Mesothelial cell of epicardium (in vitro differentiated cells): ENCODE data around the gene TMEM225B. TPM values are rescaled to one million over a fixed set of nuclear protein-coding genes. Genes with fewer than 3 reads are reported as not detected.

Source experiments
- DNase-seq, 2 experiments: peaks; one replicate each; pipeline ENCODE4 v3.0.0; 2021; ENCODE audit warnings: low spot score in 2 of 2; ENCODE audit not compliant: unreplicated experiment in 2 of 2
- H3K27ac Mint-ChIP-seq: 2 replicates; pipeline ENCODE4 v1.8.0; 2021; ENCODE audit warnings: mixed read lengths
- H3K27me3 Mint-ChIP-seq: 2 replicates; pipeline ENCODE4 v1.8.0; 2021; ENCODE audit warnings: low read depth, mixed read lengths
- H3K36me3 Mint-ChIP-seq: 2 replicates; pipeline ENCODE4 v1.8.0; 2021; ENCODE audit warnings: mixed read lengths
- H3K4me1 Mint-ChIP-seq: 2 replicates; pipeline ENCODE4 v1.8.0; 2021; ENCODE audit warnings: mixed read lengths
- H3K4me3 Mint-ChIP-seq: 2 replicates; pipeline ENCODE4 v1.8.0; 2021; ENCODE audit warnings: mild to moderate bottlenecking, moderate library complexity, mixed read lengths
- H3K9me3 Mint-ChIP-seq: 2 replicates; pipeline ENCODE4 v1.8.0; 2021; ENCODE audit warnings: mixed read lengths
- total RNA-seq: library from RNA; stranded (reverse); gene quantifications from 3 replicates; pipeline ENCODE4 v1.2.1, GENCODE V29; 2021
- TF ChIP-seq, protein P1 (sequence below): fragments of 200-600 bp; sonication (generic); IDR thresholded peaks from one replicate; pipeline ENCODE4 v1.5.0; 2021; ENCODE audit warnings: antibody characterized with exemption; ENCODE audit not compliant: unreplicated experiment

The TMEM225B gene
- total RNA-seq, 1 donor from 2014 or later: 2.5 TPM

DNA sequence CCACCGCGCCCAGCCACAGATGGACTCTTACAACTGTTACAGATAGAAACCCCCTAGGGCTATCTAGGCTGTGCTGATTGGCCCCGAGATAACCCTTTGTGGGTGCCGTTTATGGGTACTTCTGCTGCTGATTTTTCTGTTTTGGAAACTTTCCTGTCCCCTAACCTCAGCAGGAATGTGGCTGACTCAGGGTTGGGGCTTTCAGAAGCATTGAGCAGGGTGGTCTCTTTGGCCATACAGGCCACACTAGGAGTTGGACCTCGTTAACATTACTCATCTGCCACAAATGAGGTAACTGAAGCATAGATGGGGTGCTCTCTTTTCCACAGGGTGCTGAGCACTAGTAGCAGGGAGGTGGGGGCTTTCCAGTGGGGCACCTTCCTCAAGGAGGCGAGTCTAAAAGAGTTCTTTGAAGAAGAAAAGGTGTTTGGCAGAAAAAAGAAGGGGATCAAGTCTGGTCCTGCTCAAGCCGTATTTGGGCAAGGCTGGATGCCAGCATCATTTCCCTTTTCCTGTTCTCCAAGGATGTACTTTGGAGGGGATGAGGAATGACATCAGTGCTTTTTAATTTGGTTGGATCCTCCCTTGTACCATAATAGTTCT lies 25.1 kb downstream of the TMEM225B start:
- DNase-seq: no peak
- Mint-ChIP-seq H3K4me3 (no peak overlapping the region), H3K27me3 (no peaks in the 10 kb centered on the region), H3K27ac (no peak overlapping the region), H3K4me1 (peaks cover 8% of the 10 kb centered on the region), H3K9me3 (no peaks in the 10 kb centered on the region), H3K36me3 (peaks cover 56% of the 10 kb centered on the region)
- TF ChIP-seq, protein P1, sequence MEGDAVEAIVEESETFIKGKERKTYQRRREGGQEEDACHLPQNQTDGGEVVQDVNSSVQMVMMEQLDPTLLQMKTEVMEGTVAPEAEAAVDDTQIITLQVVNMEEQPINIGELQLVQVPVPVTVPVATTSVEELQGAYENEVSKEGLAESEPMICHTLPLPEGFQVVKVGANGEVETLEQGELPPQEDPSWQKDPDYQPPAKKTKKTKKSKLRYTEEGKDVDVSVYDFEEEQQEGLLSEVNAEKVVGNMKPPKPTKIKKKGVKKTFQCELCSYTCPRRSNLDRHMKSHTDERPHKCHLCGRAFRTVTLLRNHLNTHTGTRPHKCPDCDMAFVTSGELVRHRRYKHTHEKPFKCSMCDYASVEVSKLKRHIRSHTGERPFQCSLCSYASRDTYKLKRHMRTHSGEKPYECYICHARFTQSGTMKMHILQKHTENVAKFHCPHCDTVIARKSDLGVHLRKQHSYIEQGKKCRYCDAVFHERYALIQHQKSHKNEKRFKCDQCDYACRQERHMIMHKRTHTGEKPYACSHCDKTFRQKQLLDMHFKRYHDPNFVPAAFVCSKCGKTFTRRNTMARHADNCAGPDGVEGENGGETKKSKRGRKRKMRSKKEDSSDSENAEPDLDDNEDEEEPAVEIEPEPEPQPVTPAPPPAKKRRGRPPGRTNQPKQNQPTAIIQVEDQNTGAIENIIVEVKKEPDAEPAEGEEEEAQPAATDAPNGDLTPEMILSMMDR: no peak

DNA sequence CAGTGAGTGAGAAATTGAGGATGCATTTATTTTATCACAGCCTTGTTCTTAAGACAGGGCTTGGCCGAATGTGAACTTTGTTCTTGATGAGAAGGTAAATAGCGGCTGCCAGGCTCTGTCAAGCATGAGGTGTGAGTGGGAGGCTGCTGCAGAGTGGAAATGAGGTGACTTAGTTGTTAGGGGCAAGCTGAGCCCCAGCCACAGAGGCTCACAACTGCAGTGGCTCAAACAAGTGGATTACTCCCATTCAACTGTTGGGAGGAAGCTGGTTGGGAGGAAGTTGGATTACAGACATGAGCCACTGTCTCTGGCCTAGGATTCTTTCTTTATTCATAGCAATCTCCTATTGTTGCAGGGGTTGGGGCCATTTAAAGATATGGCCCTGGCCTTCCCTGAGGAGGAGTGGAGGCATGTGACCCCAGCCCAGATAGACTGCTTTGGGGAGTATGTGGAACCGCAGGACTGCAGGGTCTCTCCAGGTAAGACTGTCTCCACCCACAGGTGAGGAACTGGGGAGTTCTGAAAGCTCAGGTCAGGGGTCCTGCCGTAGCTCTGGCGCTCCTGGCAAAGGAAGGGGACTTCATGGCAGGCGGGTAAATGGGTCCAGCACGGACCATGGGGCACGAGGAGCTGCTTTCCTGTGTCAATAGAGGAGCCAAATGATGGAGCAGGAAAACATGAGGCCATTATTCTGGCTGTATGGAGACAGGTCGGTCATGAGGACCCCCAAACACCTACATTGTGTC lies 25.8 kb downstream of the TMEM225B start:
- TF ChIP-seq, protein P1: no peak
- peaks cover 2% of the 10 kb centered on the region for H3K4me1 Mint-ChIP-seq
- no peak overlapping the region for H3K4me3 Mint-ChIP-seq
- no peak for DNase-seq
- H3K36me3 Mint-ChIP-seq: peaks cover 61% of the 10 kb centered on the region
- H3K9me3 Mint-ChIP-seq: no peaks in the 10 kb centered on the region
- no peaks in the 10 kb centered on the region for H3K27me3 Mint-ChIP-seq
- H3K27ac Mint-ChIP-seq: no peak overlapping the region

DNA sequence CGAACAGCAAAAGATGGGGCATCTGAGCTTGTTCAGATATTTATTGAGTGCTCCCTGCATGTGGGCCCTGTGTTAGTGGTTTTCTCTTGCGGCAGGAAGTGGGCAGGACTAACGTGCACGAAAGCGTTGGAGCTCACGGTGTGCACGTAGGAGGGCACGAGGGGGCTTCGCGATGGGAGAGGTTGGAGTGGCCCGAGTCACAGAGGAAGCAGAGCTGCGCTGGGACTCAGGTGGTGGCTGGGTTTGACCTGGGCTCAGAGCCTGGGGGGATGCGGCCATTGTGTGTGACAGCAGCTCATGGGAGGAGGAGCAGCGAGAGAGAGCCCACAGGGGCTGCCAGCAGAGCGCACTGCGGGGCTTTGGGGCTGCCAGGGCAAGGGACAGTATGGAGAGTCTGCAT lies 26.4 kb downstream of the TMEM225B start:
- Mint-ChIP-seq H3K36me3 (peaks cover 58% of the 10 kb centered on the region), H3K4me3 (no peak overlapping the region), H3K27ac (no peak overlapping the region), H3K27me3 (no peaks in the 10 kb centered on the region), H3K4me1 (no peaks in the 10 kb centered on the region), H3K9me3 (no peaks in the 10 kb centered on the region)
- no peak for DNase-seq
- TF ChIP-seq, protein P1: no peak

DNA sequence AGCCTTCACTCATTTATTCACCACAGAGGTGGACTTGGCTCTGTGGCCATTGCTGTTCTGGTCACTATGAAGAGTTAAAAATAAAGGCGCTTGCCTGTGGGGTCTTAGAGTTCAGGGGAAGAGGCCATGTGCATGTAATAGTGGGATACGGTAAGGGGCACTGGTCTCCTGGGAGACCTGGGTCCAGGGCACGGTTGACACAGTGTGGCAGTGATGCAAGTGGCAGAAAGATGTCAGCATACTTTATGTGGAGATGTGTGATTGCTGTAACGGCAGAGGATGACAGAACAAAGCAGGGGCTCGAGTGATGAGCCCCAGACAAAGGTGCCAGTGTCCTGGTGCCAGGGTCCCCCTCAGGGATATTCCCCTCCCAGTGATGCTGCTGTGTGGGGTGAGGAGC lies 27.3 kb downstream of the TMEM225B start:
- Mint-ChIP-seq H3K4me1 (no peaks in the 10 kb centered on the region), H3K9me3 (no peaks in the 10 kb centered on the region), H3K27me3 (no peaks in the 10 kb centered on the region), H3K27ac (no peak overlapping the region), H3K4me3 (no peak overlapping the region), H3K36me3 (peaks cover 54% of the 10 kb centered on the region)
- no peak for DNase-seq
- TF ChIP-seq, protein P1: no peak

DNA sequence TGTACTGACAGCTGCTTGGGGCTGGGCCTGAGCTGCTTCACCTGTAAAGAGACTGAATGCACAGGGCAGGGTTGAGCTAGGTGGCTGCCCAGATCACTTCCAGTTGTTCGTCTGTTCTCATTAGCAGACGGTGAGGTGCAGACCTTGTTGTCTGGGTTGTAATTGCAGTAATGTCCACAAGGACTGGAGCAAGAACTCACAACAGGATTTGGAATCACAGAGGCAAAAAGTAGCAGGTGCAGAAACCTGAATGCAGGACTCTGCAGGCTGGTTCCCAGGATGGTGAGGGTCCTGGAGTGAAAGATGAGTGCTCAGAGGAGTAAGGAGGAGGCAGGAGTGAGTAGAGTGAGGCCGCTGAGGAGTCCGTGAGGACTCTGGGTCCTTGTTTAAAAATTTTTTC lies 27.9 kb downstream of the TMEM225B start:
- DNase-seq: no peak
- no peak overlapping the region for H3K4me3 Mint-ChIP-seq
- H3K4me1 Mint-ChIP-seq: no peaks in the 10 kb centered on the region
- no peak overlapping the region for H3K27ac Mint-ChIP-seq
- no peaks in the 10 kb centered on the region for H3K9me3 Mint-ChIP-seq
- TF ChIP-seq, protein P1: peak; percentile 31
- H3K27me3 Mint-ChIP-seq: no peaks in the 10 kb centered on the region
- peaks cover 56% of the 10 kb centered on the region for H3K36me3 Mint-ChIP-seq
